T-helper 1 cell treated with Interleukin-12 subunit alpha and Interleukin-12 subunit beta and Interleukin-4 antibody, amounts not matched to agents 30 ng/mL and 1 ng/mL, for 36 hours (primary cell): ENCODE measurements around the gene ABCC1. TPM values are rescaled to one million over a fixed set of nuclear protein-coding genes. Genes with fewer than 3 reads are reported as not detected.

Experiments used
- intact Hi-C: fragments of 100-400 bp; cut with micrococcal nuclease; formaldehyde crosslinking; loops from one replicate; pipeline ENCODE4 v1.15.1; 2024
- total RNA-seq: library from RNA; stranded (reverse); gene quantifications from 2 replicates; pipeline ENCODE4 v1.2.3, GENCODE V29; 2022

Gene ABCC1
- total RNA-seq, 1 donor from 2014 or later, result 107 TPM

DNA sequence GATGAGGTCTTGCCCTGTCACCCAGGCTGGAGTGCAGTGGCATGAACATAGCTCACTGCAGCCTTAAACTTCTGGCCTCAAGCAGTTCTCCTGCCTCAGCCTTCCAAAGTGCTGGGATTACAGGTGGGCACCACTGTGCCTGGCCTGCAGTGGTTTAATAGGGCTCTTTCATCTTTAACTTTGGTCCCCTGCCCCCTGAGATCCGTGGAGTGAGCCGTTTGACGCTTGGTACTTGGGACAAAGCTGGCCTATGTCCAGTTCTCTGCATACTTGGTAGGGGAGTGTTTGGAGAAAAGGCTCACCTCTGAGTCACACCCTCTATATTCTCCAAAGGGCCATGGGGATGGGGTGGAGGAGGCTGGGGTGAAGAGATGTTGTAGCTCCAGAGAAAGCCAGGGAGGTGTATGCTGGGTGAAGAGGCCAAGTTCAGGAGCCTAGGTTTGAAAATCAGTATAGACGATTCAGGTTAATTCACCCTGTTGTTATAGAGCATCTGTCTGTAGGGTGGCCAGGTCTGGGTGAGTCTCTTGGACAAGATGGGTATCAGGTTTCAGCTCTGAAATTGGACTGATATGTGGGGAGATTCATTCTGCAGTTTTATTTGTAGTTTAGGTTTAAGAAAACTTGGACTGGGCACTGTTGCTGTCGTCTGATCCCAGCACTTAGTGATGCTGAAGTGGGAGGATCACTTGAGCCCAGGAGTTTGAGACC lies 17.6 kb downstream of the ABCC1 start:
- intact Hi-C loops, result no loop called here

DNA sequence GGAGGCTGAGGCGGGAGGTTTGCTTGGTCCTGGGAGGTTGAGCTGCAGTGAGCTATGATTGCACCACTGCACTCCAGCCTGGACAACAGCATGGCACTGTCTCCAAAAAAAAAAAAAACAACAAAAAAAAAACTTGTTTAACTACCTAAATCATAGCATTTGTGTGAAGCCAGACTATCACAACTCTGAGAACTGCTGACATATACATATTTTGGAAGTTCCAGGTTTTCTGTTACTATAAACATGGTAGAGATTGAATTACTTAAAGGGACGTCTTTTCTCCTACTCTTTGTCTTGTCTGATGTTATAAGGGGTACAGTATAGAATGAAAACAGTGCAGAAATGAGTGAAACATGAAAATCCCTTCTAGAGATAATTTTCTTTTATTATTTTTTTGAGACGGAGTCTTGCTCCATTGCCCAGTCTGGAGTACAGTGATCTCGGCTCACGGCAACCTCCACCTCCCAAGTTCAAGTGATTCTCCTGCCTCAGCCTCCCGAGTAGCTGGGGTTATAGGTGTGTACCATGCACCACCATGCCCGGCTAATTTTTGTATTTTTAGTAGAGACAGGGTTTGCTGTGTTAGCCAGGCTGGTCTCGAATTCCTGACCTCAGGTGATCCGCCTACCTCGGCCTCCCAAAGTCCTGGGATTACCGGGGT lies 18.4 kb downstream of the ABCC1 start:
- intact Hi-C loops, result no loop called here

DNA sequence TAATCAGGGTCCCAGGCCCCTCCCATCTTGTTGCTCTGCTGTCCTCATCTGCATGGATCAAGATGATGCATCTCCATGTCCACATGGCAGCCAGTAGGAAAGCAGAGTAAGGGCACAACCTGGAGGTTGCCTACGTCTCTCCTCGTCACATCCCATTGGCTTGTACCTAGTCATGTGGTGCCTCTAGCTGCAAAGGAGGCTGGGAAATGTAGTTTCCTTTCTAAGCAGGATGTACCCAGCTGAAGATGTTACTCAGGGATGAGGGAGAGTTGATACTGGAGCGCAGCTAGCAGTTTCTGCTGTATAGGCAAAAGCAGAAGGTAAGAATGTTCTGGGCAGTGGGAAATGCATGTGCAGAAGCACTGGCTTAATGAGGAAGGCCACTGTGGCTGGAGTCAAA lies 20.8 kb downstream of the ABCC1 start:
- intact Hi-C loops, result no loop called here

DNA sequence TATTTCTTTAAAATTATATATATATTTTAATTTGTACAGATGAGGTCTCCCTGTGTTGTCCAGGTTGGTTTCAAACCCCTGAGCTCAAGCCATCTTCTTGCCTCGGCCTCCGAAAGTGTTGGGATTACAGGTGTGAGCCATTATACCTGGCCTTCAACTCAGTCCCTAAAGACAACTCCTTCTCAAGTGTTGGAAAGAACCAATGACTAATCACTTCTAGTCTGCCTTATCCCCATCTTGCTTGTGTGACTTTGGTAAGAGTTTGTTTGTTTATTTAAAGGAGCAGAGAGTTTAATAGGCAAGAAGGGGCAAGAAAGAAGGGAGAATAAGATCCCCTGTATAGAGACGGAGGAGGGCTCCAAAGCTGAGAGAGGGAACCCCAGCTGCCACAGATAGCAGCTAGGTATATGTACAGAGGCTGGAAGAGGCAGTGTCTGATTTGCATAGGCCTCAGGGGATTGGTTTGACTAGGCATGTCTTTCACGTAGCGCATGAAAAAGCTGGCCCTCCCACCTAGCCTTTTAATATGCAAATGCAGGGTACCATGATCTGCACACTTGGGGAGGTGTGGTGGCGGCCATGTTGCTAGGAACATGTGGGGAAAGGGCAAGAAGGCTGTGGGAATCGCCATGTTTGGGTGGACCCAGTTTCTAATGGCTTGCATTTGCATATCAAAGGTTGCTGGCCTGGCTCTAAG lies 21.5 kb downstream of the ABCC1 start:
- intact Hi-C loops, result no loop called here

DNA sequence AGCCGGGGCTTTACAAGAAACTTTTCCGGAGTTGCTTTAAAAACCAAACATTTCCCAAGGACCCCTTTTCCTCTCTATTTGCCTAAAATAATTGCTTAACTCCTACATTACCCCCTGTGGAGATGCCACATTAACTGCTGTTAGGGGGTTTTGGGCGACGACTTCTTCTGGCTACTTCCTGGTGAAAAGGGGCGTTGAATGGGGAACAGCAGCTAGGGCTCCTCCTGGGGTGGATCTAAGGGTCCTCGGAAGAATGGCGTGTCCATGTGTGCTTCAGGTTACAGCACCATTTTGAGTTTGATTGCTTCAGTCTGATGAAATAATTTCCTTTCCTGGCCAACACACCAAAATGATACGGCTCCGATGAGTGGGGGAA lies 22.0 kb downstream of the ABCC1 start:
- intact Hi-C loops, result no loop called here

DNA sequence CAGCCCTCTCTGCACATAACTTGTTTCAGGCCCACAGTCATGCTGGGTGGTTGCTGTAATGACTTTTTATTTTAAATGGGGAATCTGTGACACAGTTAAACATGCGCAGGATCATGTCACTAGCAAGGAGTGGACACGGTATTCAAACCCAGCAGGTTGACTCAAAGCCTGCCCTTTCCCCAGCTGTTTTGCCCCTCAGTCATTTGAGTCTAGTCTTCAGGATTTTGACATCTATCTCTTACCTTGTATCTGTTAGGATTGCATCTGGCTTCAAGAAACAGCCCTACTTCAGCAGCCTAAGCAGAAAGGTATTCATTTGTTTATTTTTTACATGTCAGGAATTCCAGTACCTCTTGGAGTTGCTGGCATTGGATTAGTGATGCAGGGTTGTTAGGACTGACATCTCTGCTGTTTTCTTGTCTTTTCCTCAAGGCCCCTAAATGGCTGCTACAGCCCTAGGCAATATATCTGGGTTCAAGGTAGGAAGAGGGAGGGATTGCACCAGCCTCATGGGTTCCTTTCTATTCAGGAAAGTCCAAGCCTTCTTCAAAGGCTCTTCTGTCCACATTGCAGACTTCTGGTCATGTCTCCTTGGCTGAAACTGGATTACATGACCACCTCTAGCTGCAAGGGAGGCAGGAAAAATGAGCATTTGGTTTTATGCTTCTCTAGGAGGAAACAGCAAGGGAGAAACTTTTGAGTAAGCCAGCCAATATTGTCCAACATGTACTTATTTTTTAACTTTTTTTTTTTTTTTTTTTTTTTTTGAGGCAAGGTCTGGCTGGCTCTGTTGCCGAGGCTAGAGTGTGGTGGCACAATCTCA lies 22.8 kb downstream of the ABCC1 start:
- intact Hi-C loops, result no loop called here

DNA sequence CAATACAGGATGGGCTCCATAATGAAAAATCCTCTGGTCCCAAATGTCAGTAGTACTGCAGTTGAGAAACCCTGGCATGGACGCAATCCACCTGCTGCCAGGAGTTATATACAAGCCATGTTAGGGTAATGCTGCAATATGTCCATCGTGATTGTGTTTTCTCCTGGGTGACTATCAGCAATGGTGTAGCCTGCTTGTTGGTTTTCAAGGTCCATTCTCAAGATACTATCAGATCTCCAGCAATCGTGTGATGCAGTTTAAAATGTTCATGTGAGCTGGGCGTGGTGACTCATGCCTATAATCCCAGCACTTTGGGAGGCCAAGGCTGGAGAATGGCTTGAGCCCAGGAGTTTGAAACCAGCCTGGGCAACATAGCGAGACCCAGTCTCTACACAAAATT lies 24.0 kb downstream of the ABCC1 start:
- intact Hi-C loops, result no loop called here

DNA sequence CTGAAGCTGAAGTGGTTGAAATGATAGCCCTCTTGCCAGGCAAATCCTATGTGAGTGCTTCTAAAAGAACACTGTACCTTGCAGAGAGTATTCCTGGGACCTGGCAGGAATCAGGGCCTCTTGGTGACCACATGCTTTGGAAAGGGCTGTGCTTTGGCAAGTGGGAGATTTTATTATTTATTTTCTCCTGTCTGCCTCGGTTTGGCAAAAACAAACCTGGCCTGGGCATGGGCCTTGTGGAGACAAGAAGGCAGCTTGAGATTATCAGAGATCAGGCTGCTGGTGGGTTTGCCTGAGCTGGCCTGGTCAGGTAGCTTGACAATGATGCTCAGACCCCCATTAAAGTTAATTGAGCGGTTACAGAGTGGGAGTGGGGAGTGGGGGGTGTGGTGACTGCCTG lies 24.6 kb downstream of the ABCC1 start:
- intact Hi-C loops, result no loop called here

DNA sequence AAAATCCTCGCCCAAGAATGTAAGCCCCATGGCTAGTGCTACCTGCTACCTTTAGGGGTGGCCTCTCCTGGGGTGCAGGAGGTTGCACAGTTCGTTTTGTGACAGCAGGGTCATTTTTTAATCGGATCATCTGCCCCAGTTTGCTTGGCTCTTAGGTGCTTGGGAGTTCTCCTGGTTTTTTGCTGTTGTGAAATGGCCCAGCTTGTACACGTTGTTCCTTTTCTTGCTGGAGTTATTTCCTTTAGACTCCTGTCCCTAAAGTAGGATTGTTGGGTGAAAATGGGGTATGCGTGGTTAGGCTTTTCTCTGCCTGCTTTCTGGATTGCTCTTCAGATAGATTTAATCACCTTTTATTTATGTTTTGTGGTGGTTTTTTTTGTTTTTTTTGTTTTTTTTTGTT lies 25.8 kb downstream of the ABCC1 start:
- intact Hi-C loops, result no loop called here

DNA sequence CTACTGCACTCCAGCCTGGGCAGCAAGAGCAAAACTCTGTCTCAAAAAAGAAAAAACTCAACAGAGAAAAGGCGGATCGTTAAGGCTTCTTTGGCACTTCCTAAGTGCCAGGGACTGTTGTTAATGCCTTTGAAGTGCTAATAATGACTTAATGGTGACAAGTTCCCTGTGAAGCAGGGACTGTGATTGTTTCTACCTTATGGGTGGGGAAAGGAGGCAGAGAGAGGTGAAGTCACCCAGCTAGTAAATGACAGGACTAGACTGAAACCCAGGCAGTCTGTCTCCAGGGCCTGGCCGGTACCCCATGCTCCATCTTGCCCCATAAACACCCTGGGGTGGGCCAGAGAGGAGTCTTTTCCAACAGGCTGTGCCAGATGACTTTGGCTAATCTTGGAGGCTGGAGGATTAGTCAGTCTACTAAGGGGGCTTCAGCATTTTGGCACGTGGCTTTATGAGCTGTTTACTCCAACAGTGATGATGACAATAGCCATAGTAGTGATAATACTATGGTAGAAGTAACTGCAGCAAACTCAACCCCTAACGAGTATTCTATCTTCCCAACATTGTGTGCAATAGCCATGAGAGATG lies 26.9 kb downstream of the ABCC1 start:
- intact Hi-C loops, result no loop called here

DNA sequence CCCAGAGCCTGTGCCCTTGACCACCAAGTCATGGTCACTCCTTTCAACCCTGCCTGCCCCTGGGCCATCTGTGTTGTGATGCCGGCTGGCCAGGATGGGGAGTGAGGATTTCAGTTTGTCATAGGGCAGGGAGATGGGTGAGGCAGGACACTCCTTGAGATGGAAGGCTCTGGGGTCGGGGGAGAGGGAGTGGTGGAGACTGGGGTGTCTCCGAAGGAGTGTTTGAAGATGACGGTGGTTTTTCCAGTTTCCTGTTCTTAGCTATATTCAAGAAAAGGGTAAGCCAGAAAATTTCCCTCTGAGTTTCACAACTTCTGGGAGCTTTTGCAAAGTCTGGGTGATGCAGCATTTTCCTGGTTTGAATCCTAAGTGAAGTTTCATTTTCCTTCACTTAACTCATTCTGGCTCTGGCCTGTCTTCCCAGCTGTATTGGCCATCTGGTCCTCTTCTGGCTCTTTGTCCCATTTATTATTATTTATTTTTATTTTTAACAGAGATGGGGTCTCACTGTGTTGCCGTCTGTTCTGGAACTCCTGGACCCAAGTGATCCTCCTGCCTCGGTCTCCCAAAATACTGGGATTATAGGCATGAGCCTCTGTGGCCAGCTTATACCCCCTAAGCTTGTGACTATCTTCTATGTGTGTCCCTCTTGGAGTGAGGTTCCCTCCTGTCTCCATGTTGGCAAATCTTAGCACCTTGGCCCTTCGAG lies 27.7 kb downstream of the ABCC1 start:
- intact Hi-C loops, result no loop called here

DNA sequence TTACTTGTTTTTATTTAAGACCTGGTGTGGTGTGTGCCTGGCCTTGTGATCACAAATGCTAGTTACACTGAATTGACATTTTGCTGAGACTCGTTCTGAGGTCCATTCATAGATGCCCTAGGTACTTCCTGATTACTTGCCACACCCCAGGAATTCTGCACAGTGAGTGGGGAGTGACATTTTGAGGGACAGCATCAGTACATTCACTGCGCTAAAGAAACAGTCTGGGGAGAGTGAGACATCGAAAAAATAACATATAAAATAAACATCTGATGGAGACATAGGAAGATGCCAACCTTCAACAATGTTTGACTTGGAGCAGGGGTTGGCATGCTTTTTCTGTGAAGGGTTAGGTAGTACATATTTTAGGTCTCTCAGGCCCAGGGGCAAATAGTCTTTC lies 30.4 kb downstream of the ABCC1 start:
- intact Hi-C loops, result no loop called here

DNA sequence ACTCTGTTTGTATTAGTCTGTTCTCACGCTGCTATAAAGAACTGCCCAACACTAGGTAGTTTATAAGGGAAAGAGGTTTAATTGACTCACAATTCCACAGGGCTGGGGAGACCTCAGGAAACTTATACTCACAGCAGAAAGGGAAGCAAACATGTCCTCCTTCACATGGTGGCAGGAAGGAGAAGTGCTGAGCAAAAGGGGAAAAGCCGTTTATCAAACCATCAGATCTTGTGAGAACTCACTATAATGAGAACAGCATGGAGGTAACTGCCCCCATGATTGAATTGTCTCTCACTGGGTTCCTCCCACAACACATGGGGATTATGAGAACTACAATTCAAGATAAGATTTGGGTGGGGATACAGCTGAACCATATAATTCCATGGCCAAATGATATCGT lies 30.9 kb downstream of the ABCC1 start:
- intact Hi-C loops, result no loop called here

DNA sequence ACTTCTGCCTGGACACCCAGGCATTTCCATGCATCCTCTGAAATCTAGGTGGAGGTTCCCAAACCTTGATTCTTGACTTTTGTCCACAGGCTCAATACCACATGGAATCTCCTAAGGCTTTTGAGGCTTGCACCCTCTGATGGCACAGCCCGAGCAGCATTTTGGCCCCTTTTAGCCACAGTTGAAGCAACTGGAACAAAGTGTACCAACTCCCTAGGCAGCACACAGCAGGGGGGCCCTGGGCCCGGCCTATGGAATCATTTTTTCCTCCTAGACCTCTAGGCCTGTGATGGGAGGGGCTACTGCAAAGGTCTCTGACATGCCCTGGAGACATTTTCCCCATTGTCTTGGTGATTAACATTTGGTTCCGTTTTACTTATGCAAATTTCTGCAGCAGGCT lies 32.0 kb downstream of the ABCC1 start:
- intact Hi-C loops, result no loop called here

DNA sequence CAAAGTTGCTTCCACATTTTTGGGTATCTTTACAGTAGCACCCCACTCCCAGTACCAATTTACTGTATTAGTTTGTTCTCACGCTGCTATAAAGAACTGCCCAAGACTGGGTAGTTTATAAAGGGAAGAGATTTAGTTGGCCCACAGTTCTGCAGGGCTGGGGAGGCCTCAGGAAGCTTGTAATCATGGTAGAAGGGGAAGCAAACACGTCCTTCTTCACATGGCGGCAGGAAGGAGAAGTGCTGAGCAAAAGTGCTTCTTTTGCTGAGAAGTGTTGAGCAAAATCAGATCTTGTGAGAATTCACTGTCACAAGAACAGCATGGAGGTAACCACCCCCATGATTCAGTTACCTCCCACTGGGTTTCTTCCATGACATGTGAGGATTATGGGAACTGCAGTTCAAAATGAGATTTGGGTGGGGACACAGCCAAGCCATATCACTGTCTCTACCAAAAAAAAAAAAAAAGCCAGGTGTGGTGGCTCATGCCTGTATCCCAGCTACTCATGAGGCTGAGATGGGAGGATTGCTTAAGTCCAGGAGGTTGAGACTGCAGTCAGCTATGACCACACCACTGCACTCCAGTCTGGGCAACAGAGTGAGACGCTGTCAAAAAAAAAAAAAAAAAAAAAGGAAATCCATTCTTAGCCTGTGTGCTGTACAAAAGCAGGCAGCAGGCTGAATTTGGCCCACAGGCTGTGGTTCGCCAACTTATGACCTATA lies 32.9 kb downstream of the ABCC1 start:
- intact Hi-C loops, result loop anchor here (2.0 kb wide), 1 partner anchor 22 kb away; no protein-coding TSS in a partner anchor

DNA sequence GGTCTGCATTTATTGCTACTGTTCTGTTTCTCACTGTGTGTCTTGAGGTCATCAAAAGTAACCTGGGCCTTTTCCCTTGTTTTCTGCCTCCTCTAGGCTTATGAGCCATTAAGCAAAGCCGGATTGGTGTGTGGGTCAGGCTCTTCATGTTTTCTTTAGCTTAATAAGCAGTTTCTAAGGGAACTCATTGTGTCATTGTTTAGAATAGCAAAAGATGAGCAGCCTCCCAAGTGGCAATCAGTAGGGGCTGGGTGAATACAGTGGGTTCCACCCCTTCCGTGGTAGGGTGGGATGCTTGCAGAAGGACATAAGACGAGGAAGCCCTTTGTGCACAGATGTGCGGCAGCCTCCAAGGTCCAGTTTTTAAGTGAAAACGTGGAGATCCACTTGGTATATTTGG lies 34.5 kb downstream of the ABCC1 start:
- intact Hi-C loops, result loop anchor here (2.0 kb wide), 1 partner anchor 23 kb away; no protein-coding TSS in a partner anchor

DNA sequence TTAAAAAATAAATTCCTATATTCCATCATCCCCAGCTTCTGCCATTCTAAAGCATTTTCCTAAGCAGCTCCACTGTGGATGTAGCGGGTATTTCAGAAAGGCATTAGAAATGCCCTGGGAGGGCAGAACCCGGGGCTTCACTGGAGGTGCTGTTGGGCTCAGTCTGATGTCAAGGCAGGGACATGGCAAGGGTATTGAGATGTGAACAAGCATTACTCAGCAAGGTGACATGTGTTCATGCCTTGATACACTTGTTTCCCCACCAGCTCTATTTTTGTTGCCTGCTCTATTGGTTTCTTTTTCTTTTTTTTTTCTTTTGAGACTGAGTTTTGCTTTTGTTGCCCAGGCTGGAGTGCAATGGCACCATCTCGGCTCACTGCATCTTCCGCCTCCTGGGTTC lies 35.7 kb downstream of the ABCC1 start:
- intact Hi-C loops, result no loop called here

DNA sequence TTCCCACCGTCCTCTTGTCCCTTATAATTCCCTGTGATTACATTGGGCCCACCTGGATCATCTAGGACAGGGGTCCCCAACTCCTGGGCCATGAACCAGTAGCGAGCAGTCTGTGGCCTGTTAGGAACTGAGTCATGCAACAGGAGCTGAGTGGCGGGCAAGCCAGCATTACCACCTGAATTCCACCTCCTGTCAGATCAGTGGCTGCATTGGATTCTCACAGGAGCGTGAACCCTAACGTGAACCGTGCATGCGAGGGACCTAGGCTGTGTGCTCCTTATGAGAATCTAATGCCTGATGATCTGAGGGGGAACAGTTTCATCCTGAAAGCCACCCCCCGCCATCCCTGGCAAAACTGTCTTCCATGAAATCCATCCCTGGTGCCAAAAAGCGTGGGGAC lies 36.8 kb downstream of the ABCC1 start:
- intact Hi-C loops, result no loop called here

DNA sequence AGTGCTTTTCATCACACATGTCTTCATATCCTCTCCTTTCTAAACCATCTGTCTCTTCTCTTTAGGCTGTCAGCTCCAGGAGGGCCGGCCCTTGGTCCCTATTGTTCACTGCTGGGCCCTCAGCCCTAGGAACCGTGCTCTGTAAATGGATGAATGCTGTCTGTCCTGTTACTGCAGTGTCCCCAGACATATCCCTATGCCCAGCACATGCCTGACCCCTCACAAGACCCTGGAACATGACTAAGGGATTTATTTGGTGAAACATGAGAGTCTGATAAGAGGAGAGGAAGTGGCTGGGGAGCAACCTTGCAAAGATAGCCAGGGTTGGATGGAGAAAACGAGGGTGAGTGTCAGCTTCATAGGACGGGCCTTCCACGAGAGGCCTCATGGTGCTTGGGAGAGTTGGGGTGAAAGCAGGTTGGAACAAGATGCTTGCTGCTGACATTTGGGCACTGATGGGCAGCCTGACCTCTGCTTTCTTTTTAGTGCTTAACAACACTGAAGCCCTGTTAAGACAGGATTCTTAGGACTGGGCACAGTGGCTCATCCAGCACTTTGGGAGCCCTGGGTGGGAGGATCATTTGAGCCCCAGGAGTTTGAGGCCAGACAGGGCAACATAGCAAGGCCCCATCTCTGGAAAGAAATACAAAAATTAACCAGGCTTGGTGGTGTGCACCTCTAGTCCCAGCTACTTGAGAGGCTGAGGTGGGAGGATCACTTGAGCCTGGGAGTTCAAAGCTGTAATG lies 39.0 kb downstream of the ABCC1 start:
- intact Hi-C loops, result no loop called here
